GM18868 (cell line): Measurements from ENCODE around the gene ODF4.
"Not testable (repeated sequence)": the region's sequence is repeated elsewhere in the genome, so short reads cannot be mapped to it uniquely, and the experiment has no call there.

Source experiments
- ATAC-seq: cut with Tn5 transposase; IDR thresholded peaks from one replicate; pipeline ENCODE4 v1.9.1; 2021; ENCODE audit warnings: mild to moderate bottlenecking, moderate library complexity; ENCODE audit not compliant: unreplicated experiment

Gene ODF4

GRCh38 chr17:8393470-8394231, 54.0 kb downstream of the ODF4 start:
- no peak for ATAC-seq

GRCh38 chr17:8394497-8394896, 54.9 kb downstream of the ODF4 start:
- ATAC-seq = not testable (repeated sequence)
